Stimulated activated CD8-positive, alpha-beta memory T cell treated with anti-CD3 and anti-CD28 coated beads, Interleukin-7, amount 100 ng/mL, for 1 hour (primary cell): ENCODE data around the gene NUDT7.

ENCODE experiments used
- DNase-seq, 2 donors: peaks; one replicate each; pipeline ENCODE4 v3.0.0-alpha.2; 2020; ENCODE audit warnings: low read depth in 2 of 2

Gene NUDT7

DNA sequence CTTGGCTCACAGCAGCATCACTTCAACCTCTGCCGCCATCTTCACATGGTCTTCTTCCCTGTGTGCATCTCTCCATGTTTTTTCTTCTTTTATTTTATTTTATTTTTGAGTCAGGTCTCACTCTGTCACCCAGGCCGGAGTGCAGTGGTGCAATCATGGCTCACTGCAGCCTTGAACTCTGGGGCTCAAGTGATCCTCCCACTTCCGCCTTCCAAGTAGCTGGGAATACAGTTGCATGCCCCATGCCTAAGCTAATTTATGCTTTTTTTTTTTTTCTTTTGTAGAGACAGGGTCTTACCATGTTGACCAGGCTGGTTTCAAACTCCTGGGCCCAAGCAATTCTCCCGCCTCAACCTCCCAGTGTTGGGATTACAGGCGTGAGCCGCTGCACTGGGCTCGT lies 1.9 kb downstream of the NUDT7 start:
- DNase-seq, result no peak

DNA sequence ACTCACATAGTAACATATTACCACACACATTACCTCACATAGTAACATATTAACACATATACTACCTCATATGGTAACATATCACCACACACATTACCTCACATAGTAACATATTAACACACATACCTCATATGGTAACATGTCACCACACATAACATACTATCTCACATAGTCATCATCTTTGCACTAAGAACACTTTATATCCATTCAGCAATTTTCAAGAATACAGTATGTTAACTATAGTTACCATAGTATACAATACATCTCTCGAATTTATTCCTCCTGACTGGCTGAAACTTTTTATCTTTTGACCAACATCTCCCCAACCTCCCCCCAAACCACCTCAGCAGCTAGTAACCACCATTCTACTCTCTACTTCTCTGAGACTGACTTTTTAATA lies 7.6 kb downstream of the NUDT7 start:
- DNase-seq, result no peak

DNA sequence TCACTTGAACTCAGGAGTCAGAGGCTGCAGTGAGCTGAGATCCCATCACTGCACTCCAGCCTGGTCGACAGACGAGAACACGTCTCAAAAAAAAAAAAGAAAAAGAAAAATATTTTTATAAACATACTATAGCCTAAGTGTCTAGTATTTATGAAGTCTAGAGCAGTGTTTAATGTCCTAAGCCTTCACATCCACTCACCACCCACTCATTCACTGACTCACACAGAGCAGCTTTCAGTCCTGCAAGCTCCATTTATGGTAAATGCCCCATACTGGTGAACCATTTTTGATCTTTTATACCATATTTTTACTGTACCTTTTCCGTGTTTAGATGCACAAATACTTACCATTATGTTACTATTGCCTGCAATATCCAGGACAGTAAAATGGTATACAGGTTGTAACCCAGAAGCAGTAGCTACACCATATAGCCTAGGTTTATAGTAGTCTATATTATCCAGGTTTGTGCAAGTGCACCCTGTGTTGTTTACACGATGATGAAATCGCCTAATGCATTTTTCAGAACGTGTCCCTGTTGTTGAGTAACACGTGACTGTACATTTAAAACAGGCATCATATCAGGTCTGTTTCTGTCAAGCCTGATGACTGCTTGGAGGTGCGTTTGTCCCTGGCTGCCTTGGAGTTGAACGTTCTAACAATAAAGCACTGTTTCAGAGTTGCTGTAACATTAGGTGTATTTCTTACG lies 10.1 kb downstream of the NUDT7 start:
- no peak for DNase-seq

DNA sequence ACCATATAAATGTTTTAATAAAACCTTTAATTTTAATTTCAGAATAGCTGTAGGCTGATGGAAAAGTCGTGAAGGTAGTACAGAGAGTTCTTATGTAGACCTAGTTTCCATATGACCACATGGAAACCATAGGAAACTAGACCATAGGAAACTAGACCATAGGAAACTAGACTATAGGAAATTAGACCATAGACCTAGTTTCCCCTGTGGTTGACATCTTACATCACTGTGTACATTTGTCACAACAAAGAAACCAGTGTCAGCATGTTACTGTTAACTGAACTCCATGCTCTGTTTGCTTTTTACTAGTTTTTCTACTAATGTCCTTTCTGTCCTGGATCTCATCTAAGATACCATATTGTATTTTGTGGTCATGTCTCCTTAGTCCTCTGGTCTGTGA lies 14.6 kb downstream of the NUDT7 start:
- no peak for DNase-seq

DNA sequence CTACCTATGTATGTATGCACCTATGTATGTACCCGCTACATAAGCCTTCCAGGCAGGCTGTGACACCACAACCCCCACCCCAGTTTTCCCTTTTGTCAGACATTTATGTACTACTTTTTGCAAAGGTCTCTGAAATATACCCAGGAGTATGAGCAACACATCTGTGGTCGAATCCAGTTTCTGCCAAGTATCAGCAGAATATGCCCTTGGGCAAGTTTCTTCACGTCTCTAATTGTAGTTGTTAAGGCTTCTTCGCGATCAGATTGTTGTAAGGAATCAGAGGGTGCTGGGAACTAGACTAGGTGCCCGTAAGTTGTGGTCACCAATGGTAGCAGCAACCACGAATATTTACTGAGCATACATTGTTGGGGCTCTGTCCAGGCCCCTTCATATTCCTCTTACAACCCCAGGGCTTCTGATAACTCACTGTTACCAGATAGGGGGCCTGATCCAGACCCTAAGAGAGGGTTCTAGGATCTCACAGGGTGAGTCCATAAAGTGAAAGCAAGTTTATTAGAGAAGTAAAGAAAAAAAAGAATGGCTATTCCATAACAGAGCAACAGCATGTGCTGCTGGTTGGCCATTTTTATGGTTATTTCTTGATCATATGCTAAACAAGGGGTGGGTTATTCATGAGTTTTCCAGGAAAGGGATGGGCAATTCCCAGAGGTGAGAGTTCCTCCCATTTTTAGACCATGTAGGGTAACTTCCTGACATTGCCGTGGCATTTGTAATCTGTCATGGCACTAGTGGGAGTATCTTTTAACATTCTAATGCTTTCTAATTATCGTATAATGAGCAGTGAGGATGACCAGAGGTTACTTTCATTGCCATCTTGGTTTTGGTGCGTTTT lies 16.6 kb downstream of the NUDT7 start:
- DNase-seq, result no peak

DNA sequence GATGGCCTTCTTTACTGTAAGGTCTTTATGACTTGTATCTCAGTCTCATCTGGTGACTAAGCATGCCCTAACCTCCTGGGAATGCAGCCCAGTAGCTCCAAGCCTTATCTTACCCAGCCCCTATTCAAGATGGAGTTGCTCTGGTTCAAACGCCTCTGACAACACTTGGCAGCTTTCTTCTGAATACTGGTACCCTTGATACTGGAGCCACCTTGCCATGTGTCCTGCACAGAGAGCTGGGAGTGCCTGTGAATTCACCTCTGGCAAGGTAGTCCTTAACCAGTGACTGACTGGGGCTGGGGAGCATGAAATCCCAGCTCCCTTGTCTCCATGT lies 17.2 kb downstream of the NUDT7 start:
- DNase-seq, result no peak

DNA sequence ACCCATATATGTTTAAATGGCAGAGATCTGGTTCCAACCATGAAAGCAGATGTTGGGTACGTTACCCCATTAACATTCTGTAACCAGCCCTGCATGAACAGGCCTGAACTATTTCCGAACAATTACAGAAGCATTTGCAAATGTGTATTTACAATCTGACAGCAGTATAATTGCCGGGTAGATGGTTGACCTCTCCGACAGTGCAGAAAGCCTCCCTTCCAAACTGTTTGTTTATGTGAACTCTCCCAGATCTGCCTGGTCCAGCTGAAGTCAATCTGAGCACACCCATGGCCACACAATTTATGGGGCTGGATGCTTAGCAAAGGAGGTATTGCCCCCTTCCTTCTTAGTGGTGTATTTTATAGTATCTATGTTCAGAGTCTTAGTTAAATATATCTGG lies 21.8 kb downstream of the NUDT7 start:
- no peak for DNase-seq

DNA sequence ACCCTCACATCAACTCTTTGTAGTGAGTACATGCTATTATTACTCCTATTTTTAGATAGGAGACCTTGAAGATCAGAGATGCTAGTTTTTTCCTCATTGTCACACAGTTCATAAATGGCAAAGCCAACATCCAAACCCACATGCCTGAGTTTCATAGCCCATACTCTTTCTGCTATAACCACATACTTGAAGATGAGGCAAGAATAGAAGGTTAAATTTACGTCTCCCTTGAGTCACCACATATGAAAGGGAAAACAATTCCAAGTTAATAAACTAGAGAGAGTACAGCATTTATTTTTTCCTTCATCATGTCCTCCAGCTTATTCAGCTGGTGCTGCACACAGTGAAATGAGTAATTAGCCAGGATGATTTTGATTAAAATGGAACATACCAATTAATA lies 23.7 kb downstream of the NUDT7 start:
- no peak for DNase-seq

DNA sequence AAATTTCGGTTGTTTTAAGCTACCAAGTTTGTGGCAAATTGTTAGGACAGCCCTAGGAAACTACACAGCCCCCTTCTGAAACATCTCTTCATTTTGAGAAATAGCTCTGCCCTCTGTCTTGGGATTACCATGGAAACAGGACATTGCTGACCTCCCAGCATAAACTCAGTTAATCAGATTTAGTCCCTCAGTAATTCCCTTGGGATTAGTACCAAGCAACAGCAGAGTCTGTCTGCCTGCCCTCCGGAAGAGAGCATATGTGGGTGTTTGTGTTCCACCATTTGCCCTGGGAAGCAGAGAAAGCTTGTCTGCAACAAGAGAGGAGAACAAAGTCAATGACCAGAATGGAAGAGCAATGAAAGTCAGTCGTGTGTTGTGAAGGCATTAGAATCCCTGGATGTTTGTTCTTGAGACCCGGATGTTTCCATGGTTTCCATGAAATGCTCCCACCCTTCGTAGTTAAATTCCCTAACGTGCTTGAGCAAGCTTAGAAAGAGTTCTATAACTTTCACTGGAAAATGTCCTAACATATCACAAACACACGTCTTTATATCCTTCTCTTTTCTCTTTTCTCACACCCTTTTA lies 26.2 kb downstream of the NUDT7 start:
- no peak for DNase-seq

DNA sequence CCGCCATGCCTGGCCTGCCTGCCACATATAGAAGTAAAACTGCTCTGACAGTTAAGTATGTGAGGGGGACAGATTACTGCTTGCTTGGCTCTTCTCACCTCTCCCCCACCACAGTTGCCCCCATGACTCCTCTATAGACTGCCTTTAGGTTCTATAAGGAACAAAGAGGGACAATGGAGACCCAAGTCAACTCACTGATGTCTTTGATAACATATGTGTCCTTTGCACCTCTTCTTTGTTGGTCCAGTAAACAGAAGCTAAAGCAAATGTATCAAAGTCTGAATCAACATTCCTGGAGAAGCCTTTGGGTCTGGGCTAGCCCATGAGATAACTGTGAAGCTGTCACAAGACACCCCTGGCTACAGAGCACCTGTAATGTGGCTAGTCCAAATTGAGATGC lies 27.1 kb downstream of the NUDT7 start:
- no peak for DNase-seq

DNA sequence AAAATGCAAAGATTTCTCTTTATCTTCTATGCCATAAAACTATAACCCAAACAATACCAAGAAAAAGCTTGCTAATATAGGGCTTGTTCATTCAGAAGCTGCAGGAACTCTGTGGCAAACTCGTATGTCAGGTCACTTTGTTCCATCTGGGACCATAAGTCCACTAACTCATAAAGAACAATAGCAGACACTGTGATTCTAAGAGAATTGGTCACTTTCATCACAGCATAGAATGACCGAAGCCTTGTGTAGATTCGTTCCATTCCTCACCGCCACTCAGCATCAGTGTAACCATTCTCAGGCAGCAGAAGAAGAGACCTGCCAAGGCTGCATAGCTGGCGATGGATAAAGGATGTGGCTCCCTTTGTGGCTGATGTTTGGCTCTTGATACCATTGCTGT lies 35.7 kb downstream of the NUDT7 start:
- no peak for DNase-seq

DNA sequence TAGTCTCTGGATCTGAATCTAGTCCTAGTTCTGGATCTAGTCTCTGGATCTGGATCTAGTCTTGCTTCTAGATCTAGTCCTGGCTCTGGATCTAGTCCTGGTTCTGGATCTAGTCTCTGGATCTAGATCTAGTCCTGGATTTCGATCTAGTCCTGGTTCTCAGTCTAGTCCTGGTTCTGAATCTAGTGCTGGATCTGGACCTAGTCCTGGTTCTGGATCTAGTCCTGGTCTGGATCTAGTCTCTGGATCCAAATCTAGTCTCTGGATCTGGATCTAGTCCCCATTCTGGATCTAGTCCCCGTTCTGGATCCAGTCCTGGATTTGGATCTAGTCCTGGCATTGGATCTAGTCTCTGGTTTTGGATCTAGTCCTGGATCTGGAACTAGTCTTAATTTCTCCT lies 36.2 kb downstream of the NUDT7 start:
- DNase-seq, result no peak

DNA sequence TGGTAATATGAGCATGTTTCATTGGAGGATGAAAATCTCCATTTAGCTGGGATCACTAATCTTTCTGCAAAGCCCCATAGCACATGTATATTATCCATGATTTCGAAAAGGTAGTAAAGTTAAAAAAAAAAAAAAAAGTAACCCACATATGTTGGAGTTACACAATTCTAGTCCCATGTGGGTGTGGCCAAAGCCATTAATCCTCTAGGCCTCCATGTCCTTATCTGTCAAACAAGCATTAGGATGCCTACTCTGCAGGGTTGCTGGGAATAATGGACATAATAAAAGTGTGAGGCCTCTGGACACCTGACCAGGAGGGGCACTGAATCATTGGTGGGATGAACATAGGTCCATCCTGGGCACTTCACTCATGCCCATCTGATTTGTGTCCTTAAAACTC lies 36.9 kb downstream of the NUDT7 start:
- DNase-seq, result no peak

DNA sequence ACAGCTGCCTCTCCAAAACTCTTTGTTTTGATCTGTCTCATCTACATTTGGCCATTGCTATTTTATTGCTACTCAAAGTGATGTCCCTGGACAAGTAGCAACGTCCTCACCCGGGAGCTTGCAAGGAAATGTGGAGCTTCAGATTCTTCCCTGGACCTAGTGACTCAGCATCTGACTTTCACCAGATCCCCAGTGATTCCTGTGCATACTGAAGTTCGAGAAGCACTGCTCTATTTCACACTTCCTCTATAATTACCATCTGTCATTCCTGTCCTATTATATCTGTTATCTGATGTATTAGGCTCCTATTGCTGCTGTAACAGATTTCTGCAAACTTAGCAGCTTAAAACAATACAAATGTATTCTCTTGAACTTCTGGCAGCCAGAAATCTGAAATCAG lies 37.5 kb downstream of the NUDT7 start:
- DNase-seq, result no peak

DNA sequence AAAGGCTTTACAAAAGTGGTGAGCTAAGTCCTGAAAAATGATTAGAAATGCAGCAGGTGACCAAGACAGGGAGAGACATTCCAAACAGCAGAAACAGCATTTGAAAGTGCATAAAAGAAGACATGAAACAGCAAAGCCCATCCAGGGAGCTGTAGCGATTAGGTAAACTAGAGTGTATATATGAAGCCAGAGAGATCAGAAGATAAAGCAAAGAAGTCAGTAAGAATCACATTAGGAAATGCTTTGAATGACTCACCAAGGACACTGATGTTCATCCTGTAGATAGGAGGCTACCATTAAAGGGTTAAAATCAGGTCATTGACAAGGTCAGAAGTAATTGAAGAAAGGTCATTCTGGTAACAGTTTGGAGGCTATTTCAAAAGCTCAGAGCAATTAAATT lies 38.5 kb downstream of the NUDT7 start:
- DNase-seq, result no peak

DNA sequence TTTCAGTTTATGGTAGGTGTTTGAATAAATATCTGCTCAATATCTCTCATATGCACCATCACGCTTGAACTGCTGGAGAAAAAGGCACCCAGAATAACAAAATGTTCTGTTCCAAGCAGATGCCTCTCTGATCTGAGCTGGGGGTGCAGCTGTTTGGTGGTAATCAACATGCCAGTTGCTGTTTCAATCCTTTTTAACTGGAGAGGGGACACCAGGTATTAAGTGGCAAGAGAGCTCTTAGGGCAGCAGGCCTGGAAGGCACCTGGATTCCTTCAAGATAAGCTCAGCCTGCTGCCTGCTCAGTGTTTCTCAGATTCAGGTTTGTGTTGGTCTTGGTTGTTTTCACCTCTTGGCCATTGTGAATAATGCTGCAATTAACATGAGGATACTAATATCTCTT lies 38.9 kb downstream of the NUDT7 start:
- no peak for DNase-seq

DNA sequence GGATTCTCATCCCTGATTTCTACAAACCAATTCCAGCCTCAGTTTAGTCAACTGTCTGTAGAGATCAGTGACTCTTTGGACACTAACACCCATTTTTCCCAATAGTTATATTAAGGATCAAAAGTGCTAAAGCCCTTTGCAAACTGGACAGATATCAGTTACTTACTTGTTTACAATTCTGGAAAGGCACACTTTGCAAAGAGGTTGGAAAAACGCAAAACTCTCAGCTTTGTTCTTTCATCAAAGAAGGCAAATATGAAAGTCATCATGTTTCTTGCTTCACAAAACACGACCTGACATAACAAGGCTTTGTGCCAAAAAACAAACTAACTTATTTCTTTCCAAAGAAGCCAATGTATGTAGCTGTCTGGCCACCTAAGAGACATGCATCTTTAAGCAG lies 39.9 kb downstream of the NUDT7 start:
- DNase-seq, result no peak

DNA sequence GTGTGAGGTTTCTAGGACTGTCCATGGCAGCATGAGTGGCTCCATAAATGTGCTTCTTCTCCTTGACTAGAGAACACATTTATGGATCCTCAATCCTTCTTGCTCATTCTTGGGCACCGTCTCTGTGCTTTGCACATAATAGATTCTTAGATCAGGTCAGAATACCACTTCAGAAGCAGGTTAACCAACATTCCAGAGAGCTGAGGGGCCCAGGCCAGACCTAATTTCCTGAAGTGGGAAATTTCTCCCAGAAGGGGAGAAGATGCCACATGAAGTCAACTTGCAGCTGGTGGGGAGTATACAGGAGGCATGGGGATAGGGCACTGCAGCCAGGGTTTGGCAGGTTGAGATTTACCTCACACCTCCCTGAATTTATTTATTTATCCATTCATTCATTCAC lies 41.7 kb downstream of the NUDT7 start:
- DNase-seq, result no peak

DNA sequence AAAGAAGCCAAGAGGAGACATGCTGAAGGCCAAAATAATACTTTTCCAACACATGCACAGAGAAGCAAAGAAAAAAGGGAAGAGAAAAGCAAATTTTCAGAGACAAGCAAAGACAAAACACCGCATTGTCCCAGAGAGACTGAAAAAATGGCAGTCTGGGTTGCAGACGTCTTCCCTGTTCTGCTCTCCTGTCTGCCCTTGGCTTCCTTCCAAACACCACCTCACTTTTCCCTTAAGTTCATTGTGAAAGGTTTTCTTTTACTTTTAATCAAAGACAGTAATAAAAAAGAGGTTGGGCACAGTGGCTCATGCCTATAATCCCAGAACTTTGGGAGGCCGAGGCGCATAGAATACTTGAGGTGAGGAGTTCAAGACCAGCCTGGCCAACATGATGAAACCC lies 44.9 kb downstream of the NUDT7 start:
- no peak for DNase-seq

DNA sequence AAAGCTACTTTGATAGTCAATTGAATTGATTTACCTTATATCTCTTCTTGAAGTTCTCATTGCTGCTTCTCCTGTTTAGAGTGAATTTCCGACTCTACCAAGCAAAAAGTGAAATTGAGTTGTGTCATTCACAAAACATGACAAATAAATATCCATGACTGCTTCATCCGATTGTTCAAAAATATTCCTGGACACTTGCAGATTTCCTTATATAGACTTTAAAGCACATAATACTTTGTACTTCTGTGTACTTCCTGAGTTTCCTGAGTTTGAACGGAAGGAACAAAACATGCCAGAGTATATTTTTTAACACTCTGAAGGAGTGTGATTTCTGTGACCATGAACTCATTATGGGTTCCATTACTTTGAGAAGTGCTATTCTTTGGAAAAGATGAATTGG lies 45.5 kb downstream of the NUDT7 start:
- DNase-seq, result no peak

DNA sequence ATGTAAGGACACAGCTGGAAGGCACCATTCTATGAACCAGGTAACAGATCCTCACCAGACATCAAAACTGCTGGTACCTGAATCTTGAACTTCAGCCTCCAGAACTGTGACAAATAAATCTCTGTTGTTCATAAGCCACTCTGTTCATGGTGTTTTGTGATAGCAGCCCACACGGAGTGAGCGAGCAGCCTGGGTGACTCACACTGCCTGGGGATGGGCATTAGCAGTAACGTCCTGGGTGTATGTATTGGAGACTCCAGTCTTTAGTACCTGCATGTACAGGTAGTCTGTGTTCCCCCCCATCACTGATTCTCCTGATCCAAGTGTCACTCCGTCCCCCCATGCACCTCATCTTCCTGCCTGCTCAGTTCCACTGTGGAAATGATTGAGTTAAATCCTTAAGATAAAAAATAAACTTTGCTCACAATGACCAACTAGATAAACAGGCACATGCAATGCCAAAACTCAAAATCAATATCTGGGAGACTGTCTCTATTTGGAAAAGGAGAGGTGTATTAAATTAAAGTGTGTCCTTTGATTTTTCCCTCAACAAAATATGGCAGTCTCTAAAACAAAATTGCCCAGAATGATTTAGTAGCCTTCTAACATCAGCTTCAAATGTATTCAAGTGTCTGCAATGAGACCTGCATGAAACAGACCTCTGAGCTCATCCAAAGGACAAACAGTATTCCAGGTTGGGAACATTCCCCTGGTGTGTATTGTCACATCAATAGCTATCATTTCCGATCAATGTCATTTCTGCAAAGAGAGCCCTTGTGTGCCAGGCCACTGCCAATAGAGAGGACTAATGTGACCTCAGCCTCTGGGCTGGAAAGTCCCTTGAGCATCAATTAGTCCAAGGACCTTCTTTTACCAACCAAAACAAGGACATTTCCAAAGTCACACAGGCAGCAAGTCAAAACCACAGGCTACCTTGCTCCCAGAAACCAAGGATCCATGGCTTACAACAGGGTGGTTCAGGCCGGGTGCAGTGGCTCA lies 53.9 kb downstream of the NUDT7 start:
- no peak for DNase-seq

DNA sequence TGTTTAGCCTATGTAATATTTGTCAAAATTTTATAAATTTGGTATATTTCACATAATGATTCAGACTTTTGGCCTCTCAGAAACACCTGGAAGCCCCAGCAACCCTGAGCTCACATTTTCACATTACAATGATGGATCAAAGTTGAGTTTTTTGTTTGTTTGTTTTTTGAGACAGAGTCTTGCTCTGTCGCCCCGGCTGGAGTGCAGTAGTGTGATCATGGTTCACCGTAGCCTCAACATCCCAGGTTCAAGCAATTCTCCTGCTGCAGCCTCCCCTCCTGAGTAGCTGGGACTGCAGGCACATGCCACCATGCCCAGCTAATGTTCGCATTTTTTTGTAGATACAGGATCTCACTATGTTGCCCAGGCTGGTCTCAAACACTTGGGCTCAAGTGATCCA lies 55.4 kb downstream of the NUDT7 start:
- no peak for DNase-seq
